Skeletal muscle satellite cell (primary cell): ENCODE results near the gene STOML1.

Experiments used
- H3K27me3 ChIP-seq: 2 replicates; pipeline ENCODE4 v1.7.0; 2013; ENCODE audit warnings: low read length; ENCODE audit not compliant: control insufficient read depth, insufficient read depth
- H3K36me3 ChIP-seq: 2 replicates; pipeline ENCODE4 v1.7.0; 2013; ENCODE audit warnings: mild to moderate bottlenecking, control low read depth, low read length; ENCODE audit not compliant: insufficient read depth
- H3K4me1 ChIP-seq: 2 replicates; pipeline ENCODE4 v1.7.0; 2013; ENCODE audit warnings: low read length; ENCODE audit not compliant: control insufficient read depth, insufficient read depth
- H3K4me2 ChIP-seq: 2 replicates; pipeline ENCODE4 v1.7.0; 2013; ENCODE audit warnings: mild to moderate bottlenecking, low read length
- H3K4me3 ChIP-seq: 2 replicates; pipeline ENCODE4 v1.7.0; 2013; ENCODE audit warnings: low read length
- H3K9ac ChIP-seq: 2 replicates; pipeline ENCODE4 v1.7.0; 2013; ENCODE audit warnings: mild to moderate bottlenecking, low read depth, low read length, moderate library complexity
- H3K9me3 ChIP-seq: replicated peaks from 2 replicates; pipeline ENCODE4 v1.7.0; 2013; ENCODE audit warnings: mild to moderate bottlenecking, control low read depth, low read length

The STOML1 gene

DNA sequence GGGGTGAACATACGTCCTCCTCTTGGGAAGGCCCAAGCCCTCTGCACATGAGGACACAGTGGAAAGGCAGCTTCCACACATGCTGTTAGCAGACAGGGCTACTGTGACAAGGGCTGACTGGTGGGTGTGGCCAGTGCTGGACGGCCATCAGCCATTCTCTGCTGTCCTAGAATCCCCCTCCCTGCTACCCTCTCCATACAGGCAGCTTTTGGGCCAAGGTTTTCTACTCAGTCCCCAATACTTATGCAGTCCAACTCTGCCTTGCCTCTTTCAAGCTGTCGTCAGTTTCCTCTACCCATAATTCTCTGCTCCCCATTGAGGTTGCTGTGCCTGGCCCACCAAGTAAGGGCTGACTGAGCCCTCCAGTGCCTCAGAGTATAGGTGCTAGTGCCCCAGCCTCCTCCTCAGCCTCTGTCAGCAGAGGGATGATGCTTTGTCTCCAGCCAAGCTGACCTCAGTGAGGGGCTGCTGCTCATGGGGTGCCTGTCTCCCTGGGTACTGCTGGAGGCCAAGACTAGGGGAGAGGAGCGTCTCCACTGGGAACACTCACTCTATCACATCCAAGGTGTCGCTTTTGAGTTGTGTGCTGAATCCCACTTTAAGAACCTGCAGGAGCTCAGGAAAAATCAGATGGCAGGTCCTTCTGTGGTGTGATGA, 63.0 kb downstream of the STOML1 start:
- no peaks in the 10 kb centered on the region for H3K27me3 ChIP-seq

More for the DNA sequence above, 63.0 kb downstream of the STOML1 start:
- Histone ChIP-seq H3K9me3 (no peaks in the 10 kb centered on the region), H3K4me1 (peaks cover 68% of the 10 kb centered on the region), H3K36me3 (peaks cover 39% of the 10 kb centered on the region), H3K4me3 (peak overlapping the region; percentile 87), H3K9ac (peak overlapping the region; percentile 88), H3K4me2 (peak overlapping the region; percentile 97)
